ENCODE measurements around the gene HSFX4.
"Not testable (repeated sequence)": the region's sequence is repeated elsewhere in the genome, so short reads cannot be mapped to it uniquely, and the experiment has no call there.

HSFX4 gene, protein sequence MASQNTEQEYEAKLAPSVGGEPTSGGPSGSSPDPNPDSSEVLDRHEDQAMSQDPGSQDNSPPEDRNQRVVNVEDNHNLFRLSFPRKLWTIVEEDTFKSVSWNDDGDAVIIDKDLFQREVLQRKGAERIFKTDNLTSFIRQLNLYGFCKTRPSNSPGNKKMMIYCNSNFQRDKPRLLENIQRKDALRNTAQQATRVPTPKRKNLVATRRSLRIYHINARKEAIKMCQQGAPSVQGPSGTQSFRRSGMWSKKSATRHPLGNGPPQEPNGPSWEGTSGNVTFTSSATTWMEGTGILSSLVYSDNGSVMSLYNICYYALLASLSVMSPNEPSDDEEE

GRCh38 chrX:149929400-149929799 lies at the start of gene HSFX4:
Gene HSFX4, plus strand, starts transcription at chrX:149929573. Its CDS starts 72 bp downstream, at chrX:149929645.
- DNase-seq (ENCODE audit: low read depth), result not testable (repeated sequence)

GRCh38 chrX:149881081-149881711 lies 48.2 kb upstream of the HSFX4 start, which contains the start of gene MAGEA8:
Gene MAGEA8, plus strand, starts transcription at chrX:149881183. Its CDS starts 3,090 bp downstream, at chrX:149884273.
- DNase-seq (ENCODE audit: low read depth), result no peak

GRCh38 chrX:149890828-149891227 lies 38.5 kb upstream of the HSFX4 start:
- not testable (repeated sequence) for DNase-seq (ENCODE audit: low read depth)

GRCh38 chrX:149898554-149898953 lies 30.8 kb upstream of the HSFX4 start:
- no peak for DNase-seq (ENCODE audit: low read depth)

DNA sequence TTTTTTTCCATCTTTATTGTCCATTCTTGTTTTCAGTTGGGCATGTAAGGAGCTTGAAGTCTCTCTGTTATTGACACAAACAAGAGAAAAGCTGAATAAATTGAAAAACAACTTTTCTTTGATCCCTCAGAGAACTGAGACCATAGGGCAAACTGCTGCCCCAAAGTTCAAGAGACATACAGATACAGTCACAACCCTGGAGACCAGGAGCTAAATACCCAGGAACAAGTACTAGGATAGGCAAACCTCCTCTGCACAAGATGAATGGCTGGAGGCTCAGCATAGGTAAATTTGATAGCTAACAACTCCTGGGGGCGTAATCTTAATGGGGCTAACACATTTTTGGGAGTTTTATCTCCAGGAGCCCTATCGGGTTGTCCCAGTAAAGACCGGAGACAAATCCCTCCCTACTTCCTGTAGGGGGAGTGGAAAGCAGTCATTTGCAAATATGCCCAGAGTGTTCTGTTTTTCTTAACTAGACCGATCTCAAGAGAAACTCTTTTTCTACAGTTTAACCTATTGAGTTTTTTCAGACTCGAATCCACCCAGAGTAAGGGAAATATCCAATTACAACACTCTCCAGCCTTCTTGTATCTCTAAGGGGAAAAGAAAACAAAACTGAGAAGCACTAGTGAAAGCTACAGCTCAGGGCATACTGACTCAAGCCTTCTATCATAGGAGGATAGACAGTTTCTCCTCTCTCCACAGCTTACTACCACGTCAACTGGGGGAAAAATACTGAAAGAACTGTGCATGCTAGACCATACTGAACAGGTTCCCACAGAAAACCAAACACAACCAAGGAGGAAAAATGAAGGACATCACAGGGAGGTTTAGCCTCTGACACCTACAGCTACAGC lies 25.3 kb upstream of the HSFX4 start:
- DNase-seq (ENCODE audit: low read depth), result no peak

GRCh38 chrX:149908308-149908707 lies 21.1 kb upstream of the HSFX4 start:
- no peak for DNase-seq (ENCODE audit: low read depth)

DNA sequence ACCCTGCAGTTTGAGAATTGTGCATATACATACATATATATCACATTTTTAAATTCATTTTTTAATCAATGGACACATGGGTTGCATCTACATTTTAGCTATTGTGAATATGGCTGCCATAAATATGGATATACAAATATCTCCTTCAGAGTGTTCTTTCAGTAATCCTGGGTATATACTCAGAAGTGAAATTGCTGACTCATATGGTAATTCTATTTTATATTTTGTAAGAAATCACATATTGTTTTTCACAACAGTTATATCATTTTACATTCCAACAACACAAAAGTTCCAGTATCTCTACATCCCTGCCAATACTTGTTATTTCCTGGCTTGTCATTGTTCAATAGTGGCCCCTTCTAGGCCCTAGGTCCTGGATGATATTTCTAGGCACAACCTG lies 20.6 kb upstream of the HSFX4 start:
- DNase-seq (ENCODE audit: low read depth), result no peak

- no peak for DNase-seq (ENCODE audit: low read depth)
Observed at GRCh38 chrX:149909324-149910177, 19.8 kb upstream of the HSFX4 start.

GRCh38 chrX:149910178-149910695 lies 19.1 kb upstream of the HSFX4 start:
- DNase-seq (ENCODE audit: low read depth), result no peak

GRCh38 chrX:149916745-149917392 lies 12.5 kb upstream of the HSFX4 start:
- DNase-seq (ENCODE audit: low read depth), result no peak

- DNase-seq (ENCODE audit: low read depth), result not testable (repeated sequence)
Observed at GRCh38 chrX:149923836-149924235, 5.5 kb upstream of the HSFX4 start.

- DNase-seq (ENCODE audit: low read depth), result not testable (repeated sequence)
Observed at GRCh38 chrX:149924434-149924833, 4.9 kb upstream of the HSFX4 start.

DNA sequence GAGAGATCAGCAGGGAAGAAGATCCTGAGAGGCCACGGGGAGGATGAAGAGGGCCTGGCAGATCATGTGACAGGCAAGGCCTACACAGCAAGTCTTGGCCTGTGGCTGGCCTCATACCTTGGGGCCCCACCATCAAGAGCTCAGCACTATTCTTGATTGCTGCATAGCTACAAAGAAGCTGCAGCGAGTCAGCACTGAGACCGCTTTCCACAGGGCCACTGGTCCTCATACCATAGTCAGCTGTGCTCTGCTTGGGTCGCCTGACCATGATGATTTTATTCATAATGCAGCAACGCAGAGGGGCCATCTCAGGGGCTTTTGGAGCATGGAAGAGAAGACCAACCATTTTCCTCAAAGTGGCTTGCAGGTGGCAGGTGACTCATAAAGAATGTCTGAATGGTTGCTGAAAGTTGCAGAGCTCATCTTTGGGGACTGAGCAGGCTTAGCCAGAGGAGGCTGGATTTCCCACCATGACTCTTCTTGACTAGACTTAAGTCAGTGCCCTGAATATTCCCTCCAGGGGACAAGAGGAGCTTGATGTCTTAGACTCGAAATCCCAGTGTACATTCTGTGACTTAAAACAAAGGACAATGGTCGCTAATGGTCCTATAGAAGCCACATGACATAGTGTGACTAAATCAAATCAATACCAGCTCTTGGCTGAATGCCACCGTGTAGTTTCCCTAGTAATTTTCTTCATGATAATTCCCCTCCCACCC lies 2.0 kb upstream of the HSFX4 start:
- DNase-seq (ENCODE audit: low read depth), result not testable (repeated sequence)

GRCh38 chrX:149927964-149928258 lies 1.5 kb upstream of the HSFX4 start:
- not testable (repeated sequence) for DNase-seq (ENCODE audit: low read depth)

DNA sequence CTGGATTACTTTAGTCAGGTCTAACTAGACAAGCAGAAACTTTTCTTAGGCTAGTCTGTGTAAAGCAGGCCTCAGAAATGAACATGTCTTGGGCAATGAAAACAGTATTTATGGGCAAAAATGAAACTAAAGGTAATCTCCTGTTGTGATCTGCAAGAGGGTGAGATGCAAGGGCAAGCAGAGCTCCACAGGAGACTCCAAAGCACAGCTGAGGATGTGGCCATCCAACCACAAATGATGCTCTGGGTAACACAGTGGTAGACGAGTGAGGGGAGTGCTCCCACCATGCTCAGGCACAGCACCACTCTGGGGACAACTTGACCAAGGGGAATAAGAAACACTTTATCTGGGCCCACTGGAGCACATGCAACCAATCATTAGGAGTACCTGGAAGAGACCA lies 738 bp upstream of the HSFX4 start:
- DNase-seq (ENCODE audit: low read depth), result not testable (repeated sequence)

DNA sequence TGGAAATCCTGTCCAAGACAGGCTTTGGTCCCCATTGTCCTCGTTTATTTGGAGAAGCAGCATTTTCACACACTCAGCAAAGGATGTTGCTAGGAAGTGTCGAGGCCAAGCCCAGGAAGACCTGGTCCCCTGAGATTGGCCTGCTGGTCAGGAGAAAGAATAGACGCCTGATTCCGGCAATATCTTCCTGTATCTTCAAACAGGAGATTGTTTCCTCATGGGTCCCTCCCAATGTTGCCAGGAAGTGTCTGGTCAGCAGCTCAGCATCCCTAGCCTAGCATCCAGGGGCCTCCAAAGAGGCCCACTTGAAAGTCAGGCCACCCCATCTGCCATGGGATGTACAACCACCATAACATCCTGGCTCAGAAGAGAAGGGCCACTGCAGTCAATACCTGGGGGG lies 2.0 kb downstream of the HSFX4 start:
- DNase-seq (ENCODE audit: low read depth), result not testable (repeated sequence)

- DNase-seq (ENCODE audit: low read depth), result not testable (repeated sequence)
Observed at GRCh38 chrX:149932150-149932549, 2.8 kb downstream of the HSFX4 start.

GRCh38 chrX:149932970-149933369 lies 3.6 kb downstream of the HSFX4 start:
- not testable (repeated sequence) for DNase-seq (ENCODE audit: low read depth)

- DNase-seq (ENCODE audit: low read depth), result not testable (repeated sequence)
Observed at GRCh38 chrX:149933547-149933946, 4.2 kb downstream of the HSFX4 start.

DNA sequence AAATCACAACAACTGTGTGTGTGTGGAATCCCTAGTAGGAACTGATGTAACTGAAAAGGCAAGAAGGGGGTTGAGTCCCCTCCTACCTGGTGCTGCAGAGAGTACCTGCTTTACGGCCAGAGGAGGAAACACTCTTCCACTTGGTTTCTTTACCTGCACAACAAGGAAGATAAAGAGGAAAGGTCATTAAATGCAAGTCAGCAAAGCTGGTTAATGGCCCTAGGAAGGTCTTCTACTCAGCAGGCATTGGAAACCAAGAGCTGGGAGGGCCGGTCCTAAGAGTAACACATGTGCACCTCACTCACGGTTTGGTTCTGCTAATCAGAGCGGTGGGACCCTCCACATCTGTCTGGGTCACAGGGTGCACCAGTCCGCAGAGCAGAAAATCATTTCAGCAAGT lies 8.0 kb downstream of the HSFX4 start:
- not testable (repeated sequence) for DNase-seq (ENCODE audit: low read depth)

All from stimulated activated CD8-positive, alpha-beta memory T cell treated with anti-CD3 and anti-CD28 coated beads, Interleukin-15, amount 100 ng/mL, for 1 hour (primary cell).